Measurements from ENCODE around the gene EYS. TPM values are rescaled to one million over a fixed set of nuclear protein-coding genes. Genes with fewer than 3 reads are reported as not detected.

Gene EYS
- total RNA-seq, 1 donor from 2014 or later: not detected

GRCh38 chr6:63799313-63799712 is 1907.7 kb downstream of the EYS start:
- H3K9me3 ChIP-seq: no peaks in the 10 kb centered on the region
- DNase-seq (ENCODE audit: low spot score in 2 of 2): no peak
- H3K27ac ChIP-seq: no peak overlapping the region
- no peak overlapping the region for H3K4me3 ChIP-seq
- TF ChIP-seq CTCF (IDR thresholded peaks at IDR 0.05): no peak
- no peaks in the 10 kb centered on the region for H3K4me1 ChIP-seq
- no peaks in the 10 kb centered on the region for H3K36me3 ChIP-seq
- intact Hi-C loops (cut with DNase I): no loop called here
- no peaks in the 10 kb centered on the region for H3K27me3 ChIP-seq

- Histone ChIP-seq H3K9me3 (no peaks in the 10 kb centered on the region), H3K36me3 (no peaks in the 10 kb centered on the region), H3K4me3 (no peak overlapping the region), H3K27ac (no peak overlapping the region), H3K4me1 (no peaks in the 10 kb centered on the region), H3K27me3 (no peaks in the 10 kb centered on the region)
- intact Hi-C loops (cut with DNase I): no loop called here
- DNase-seq (ENCODE audit: low spot score in 2 of 2): no peak
- TF ChIP-seq CTCF (IDR thresholded peaks at IDR 0.05): no peak
Measured at GRCh38 chr6:63798378-63798777, 1908.6 kb downstream of the EYS start.

- TF ChIP-seq CTCF (IDR thresholded peaks at IDR 0.05): no peak
- intact Hi-C loops (cut with DNase I): no loop called here
Measured at GRCh38 chr6:63797721-63798120, 1909.3 kb downstream of the EYS start.

GRCh38 chr6:63795826-63796225 is 1911.2 kb downstream of the EYS start:
- intact Hi-C loops (cut with DNase I): no loop called here
- Histone ChIP-seq H3K27ac (no peak overlapping the region), H3K36me3 (no peaks in the 10 kb centered on the region), H3K9me3 (no peaks in the 10 kb centered on the region), H3K4me1 (no peaks in the 10 kb centered on the region), H3K27me3 (no peaks in the 10 kb centered on the region), H3K4me3 (no peak overlapping the region)
- TF ChIP-seq CTCF (IDR thresholded peaks at IDR 0.05): no peak
- DNase-seq (ENCODE audit: low spot score in 2 of 2): no peak

More at GRCh38 chr6:63797721-63798120, 1909.3 kb downstream of the EYS start:
- H3K4me3 ChIP-seq: no peak overlapping the region
- H3K9me3 ChIP-seq: no peaks in the 10 kb centered on the region
- no peaks in the 10 kb centered on the region for H3K4me1 ChIP-seq
- H3K27ac ChIP-seq: no peak overlapping the region
- no peak for DNase-seq (ENCODE audit: low spot score in 2 of 2)
- H3K27me3 ChIP-seq: no peaks in the 10 kb centered on the region
- no peaks in the 10 kb centered on the region for H3K36me3 ChIP-seq

GRCh38 chr6:63795006-63795405 is 1912.0 kb downstream of the EYS start:
- intact Hi-C loops (cut with DNase I): no loop called here
- H3K4me1 ChIP-seq: no peaks in the 10 kb centered on the region
- TF ChIP-seq CTCF (IDR thresholded peaks at IDR 0.05): no peak

GRCh38 chr6:63793465-63794137 is 1913.4 kb downstream of the EYS start:
- Histone ChIP-seq H3K4me3 (no peak overlapping the region), H3K27me3 (no peaks in the 10 kb centered on the region), H3K4me1 (no peaks in the 10 kb centered on the region), H3K36me3 (no peaks in the 10 kb centered on the region), H3K27ac (no peak overlapping the region), H3K9me3 (no peaks in the 10 kb centered on the region)
- intact Hi-C loops (cut with DNase I): no loop called here
- TF ChIP-seq CTCF (IDR thresholded peaks at IDR 0.05): no peak
- no peak for DNase-seq (ENCODE audit: low spot score in 2 of 2)

More at GRCh38 chr6:63795006-63795405, 1912.0 kb downstream of the EYS start:
- no peaks in the 10 kb centered on the region for H3K9me3 ChIP-seq
- no peaks in the 10 kb centered on the region for H3K27me3 ChIP-seq
- no peak overlapping the region for H3K4me3 ChIP-seq
- no peak for DNase-seq (ENCODE audit: low spot score in 2 of 2)
- H3K36me3 ChIP-seq: no peaks in the 10 kb centered on the region
- no peak overlapping the region for H3K27ac ChIP-seq

All from ascending aorta (tissue), 2 donors.